GM12891 (cell line): ENCODE results near the gene MARCKS.

Source experiments
- POLR2A ChIP-seq: IDR thresholded peaks from 2 replicates; pipeline ENCODE4 v1.6.1; 2011; ENCODE audit warnings: low read depth, low read length, control low read depth
- POLR2AphosphoS5 ChIP-seq: IDR thresholded peaks from 2 replicates; pipeline ENCODE4 v1.6.1; 2011; ENCODE audit warnings: low read depth, low read length, control low read depth

- no peak for TF ChIP-seq POLR2A
- no peak for TF ChIP-seq POLR2AphosphoS5
These were observed 46.7 kb downstream of the MARCKS start for GRCh38 chr6:113903666-113904330.
